WI38 (cell line): ENCODE measurements around the gene INHBA.

Experiments
- H3K4me3 ChIP-seq: 2 replicates; pipeline ENCODE4 v1.5.1; 2011; ENCODE audit warnings: low read depth, mild to moderate bottlenecking, control low read depth, low read length
- CTCF ChIP-seq: IDR thresholded peaks from 2 replicates; pipeline ENCODE4 v1.5.1; 2012; ENCODE audit warnings: low read depth, mild to moderate bottlenecking, control low read depth, low read length

INHBA gene

DNA sequence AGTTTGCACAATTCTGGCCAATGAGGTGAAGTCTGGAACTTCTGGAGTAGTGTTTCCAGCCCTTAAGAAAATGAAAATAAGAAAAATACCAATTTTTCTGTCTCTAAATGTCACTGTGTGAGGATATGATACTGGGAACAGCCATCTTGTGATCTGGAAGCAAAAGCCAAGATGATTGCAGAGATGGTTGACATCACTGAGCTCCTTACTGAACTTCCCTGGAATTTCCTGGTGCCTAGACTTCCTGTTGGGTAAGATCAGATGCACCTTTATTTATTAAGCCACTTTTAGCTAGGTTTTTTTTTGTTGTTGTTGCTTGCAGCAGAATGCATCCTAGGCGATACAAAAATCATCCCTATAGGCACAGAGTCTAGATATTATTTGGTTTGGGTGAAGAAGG lies 27.3 kb upstream of the INHBA start:
- TF ChIP-seq CTCF, result no peak
- no peak overlapping the region for H3K4me3 ChIP-seq

- TF ChIP-seq CTCF, result no peak
Measured at GRCh38 chr7:41729059-41729458, 26.2 kb upstream of the INHBA start.

DNA sequence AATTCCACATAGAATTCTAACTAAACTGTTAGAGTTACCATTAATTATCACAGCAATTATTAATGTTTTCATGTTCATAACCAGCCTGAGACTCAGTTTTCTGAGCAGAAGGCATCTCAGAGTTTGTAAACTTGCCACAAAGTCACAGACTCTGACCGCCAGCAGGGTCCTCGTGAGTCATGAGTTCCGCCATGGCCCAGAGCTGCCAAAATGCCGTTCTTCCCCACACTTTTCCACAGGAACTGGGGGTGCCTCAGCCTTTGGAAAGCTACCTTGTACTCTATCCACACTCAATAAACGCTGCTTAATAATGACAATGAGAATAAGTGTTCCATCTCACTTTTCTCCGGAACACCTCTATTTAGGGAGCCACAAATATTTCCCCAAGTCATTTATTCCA lies 22.1 kb upstream of the INHBA start:
- no peak overlapping the region for H3K4me3 ChIP-seq
- TF ChIP-seq CTCF, result no peak

More at GRCh38 chr7:41729059-41729458, 26.2 kb upstream of the INHBA start:
- H3K4me3 ChIP-seq, result no peak overlapping the region

GRCh38 chr7:41720886-41721285 lies 18.0 kb upstream of the INHBA start:
- no peak overlapping the region for H3K4me3 ChIP-seq
- TF ChIP-seq CTCF, result no peak

GRCh38 chr7:41720046-41720445 lies 17.2 kb upstream of the INHBA start:
- H3K4me3 ChIP-seq, result no peak overlapping the region
- TF ChIP-seq CTCF, result no peak

- TF ChIP-seq CTCF, result no peak
- no peak overlapping the region for H3K4me3 ChIP-seq
Measured at GRCh38 chr7:41716691-41717090, 13.8 kb upstream of the INHBA start.

DNA sequence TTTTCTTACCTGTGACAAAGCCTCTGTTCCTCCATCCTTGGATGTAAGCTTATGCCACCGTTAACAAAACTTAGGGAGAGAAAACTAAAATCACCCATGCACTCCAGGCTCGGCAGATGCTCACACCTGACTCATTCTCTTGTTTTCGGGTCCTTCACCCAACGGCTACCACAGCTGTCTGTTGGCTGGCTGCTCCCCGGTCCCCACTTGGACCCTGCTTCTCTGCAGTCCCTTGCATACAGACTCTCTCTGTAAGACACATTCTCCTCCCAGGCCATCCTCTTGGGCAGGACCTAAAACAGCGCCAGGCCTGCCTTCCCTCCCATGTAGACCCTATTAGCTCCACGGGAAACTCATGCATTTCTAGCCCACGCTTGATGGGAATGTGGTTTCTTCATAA lies 12.1 kb upstream of the INHBA start:
- no peak overlapping the region for H3K4me3 ChIP-seq
- no peak for TF ChIP-seq CTCF
